ENCODE measurements around the gene GPR119.
"Not testable (repeated sequence)": the region's sequence is repeated elsewhere in the genome, so short reads cannot be mapped to it uniquely, and the experiment has no call there.

The GPR119 gene

DNA sequence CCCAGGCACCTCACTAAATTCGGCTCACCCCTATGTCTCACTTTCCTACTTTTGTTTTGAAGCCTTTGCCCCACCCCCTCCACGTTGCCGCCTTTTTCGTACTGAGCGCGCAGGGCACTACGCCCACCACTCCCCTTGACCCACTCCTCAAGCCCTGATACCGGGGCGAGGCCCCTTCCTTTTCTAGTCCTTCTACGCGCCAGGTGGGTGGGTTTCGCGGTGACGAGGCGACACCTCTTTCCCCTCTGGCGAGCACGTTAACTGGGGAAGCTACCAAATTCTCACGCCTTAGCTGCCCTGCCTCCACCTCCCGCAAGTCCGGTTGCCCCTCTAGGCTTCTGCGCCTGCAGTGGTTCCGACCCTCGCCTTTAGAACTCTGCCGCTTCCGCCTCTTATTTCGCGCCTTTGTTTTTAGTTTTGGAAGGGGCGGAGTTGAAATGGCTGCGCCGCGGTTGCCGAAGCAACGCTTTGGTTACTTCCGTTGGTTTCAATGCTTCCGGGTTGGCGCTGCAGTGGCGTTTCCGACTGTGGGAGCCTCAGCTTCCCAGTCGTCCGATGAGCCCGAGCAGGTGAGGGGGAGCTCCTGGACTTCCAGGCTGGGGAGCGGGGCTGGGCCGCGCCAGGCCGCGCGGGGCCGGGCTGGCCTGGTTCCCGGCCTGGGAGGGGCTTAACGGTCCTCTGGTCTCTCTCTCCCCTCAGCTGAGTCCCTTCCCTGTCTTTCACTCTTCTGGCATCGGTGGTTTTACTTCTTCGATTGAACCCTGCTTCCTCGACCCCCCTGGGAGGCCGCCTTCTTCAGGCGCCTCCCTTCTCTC, 45.9 kb downstream of the GPR119 start, which contains the start of gene SLC25A14:
SLC25A14 (plus strand) TSS at position 512 of the 815 bp plus-strand sequence. CDS start 360 bp downstream, outside the sequence.
- peak; percentile 25 to 46 for DNase-seq (ENCODE audit: extremely low read depth in 1 of 2, low read depth in 1 of 2)

DNA sequence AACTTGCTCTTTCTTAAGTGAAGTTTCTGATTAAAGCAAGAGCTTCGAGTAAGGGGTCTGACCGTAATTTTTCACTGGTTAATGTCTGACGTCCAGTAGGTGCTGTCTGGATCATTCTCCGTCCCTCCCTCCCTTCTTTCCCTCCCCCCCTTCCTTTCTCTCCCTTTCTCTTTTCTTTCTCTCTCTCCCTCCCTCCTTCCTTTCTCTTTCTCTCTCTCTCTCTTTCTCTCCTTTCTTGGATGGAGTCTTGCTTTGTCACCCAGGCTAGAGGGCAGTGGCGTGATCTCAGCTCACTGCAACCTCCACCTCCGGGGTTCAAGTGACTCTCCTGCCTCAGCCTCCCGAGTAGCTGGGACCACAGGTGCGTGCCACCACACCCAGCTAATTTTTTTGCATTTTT, 46.6 kb downstream of the GPR119 start:
- not testable (repeated sequence) for DNase-seq (ENCODE audit: extremely low read depth in 1 of 2, low read depth in 1 of 2)

DNA sequence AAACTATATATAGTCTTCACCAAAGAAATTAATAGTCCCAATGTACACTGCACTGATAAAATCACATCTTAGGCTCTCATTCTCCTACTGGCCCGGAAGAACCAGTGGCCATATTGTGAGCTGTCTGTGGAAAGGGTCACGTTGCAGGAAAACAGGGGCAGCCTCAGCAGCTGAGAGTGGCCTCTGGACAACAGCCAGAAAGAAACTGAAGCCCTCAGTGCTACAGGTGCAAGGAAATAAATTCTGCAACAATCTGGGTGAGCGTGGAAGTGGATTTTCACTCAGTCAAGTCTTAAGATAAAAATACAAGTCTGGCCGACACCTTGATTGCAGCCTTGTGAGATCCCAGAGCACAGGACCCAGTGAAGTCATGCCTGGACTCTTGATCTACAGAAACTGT, 48.9 kb downstream of the GPR119 start:
- DNase-seq (ENCODE audit: extremely low read depth in 1 of 2, low read depth in 1 of 2), result no peak

All from activated CD8-positive, alpha-beta memory T cell treated with anti-CD3 and anti-CD28 coated beads for 1 hour (primary cell).